Measurements from ENCODE around the gene GRIN3B. TPM values are rescaled to one million over a fixed set of nuclear protein-coding genes. Genes with fewer than 3 reads are reported as not detected.

Gene GRIN3B
- total RNA-seq, 2 donors from 2014 or later, result not detected

DNA sequence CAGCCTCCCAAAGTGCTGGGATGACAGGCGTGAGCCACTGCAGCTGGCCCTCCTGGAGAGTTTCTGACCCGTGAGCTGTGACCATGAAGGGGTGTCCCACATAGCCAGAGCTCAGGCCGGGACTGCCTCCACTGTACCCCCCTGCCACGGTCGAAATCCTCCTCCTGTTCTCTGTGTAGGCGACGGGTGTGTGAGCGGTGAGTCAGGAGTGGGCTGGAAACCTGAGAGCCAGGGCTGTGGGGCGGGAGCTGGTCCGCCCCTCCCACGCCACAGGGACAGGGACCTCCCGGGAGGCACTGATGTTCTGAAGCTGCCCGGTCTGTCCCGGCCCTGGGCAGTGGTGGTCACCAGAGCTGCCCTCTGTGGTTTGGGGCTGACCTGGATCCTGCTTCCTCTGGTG is 12.1 kb upstream of the GRIN3B start:
- Histone ChIP-seq H3K27ac (no peak overlapping the region), H3K4me3 (no peak overlapping the region), H3K9me3 (no peaks in the 10 kb centered on the region), H3K27me3 (no peaks in the 10 kb centered on the region), H3K4me1 (no peaks in the 10 kb centered on the region), H3K9ac (ENCODE audit: low read depth in 2 of 2, low read length in 2 of 2) (no peak overlapping the region), H3K36me3 (no peaks in the 10 kb centered on the region)
- intact Hi-C loops (cut with DNase I), result loop anchor here (10.0 kb wide), 1 partner anchor 123 kb away; no protein-coding TSS in a partner anchor
- TF ChIP-seq, protein P1, sequence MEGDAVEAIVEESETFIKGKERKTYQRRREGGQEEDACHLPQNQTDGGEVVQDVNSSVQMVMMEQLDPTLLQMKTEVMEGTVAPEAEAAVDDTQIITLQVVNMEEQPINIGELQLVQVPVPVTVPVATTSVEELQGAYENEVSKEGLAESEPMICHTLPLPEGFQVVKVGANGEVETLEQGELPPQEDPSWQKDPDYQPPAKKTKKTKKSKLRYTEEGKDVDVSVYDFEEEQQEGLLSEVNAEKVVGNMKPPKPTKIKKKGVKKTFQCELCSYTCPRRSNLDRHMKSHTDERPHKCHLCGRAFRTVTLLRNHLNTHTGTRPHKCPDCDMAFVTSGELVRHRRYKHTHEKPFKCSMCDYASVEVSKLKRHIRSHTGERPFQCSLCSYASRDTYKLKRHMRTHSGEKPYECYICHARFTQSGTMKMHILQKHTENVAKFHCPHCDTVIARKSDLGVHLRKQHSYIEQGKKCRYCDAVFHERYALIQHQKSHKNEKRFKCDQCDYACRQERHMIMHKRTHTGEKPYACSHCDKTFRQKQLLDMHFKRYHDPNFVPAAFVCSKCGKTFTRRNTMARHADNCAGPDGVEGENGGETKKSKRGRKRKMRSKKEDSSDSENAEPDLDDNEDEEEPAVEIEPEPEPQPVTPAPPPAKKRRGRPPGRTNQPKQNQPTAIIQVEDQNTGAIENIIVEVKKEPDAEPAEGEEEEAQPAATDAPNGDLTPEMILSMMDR (IDR thresholded peaks at IDR 0.05), result no peak
- no peak for DNase-seq

DNA sequence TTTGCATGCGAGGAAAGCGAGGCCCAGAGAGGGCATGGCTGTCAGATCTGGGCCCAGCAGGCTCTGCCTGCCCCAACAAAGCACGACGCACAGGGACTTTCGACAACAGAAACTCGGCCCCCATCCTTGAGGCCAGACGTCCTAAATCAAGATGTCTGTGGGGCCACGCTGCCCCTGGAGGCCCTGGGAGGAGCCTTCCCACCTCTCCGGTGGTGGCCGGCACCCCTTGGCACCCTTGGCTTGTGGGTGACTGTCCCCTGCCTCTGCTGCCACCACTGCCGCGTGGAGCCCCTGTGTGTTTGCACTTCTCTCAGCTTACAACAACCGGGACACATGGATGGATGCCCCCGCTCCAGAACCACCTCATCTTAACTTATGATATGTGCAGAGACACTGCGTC is 11.7 kb upstream of the GRIN3B start:
- Histone ChIP-seq H3K27ac (no peak overlapping the region), H3K4me1 (no peaks in the 10 kb centered on the region), H3K36me3 (no peaks in the 10 kb centered on the region), H3K27me3 (no peaks in the 10 kb centered on the region), H3K4me3 (no peak overlapping the region), H3K9ac (ENCODE audit: low read depth in 2 of 2, low read length in 2 of 2) (no peak overlapping the region), H3K9me3 (no peaks in the 10 kb centered on the region)
- no peak for DNase-seq
- intact Hi-C loops (cut with DNase I), result loop anchor here (10.0 kb wide), 1 partner anchor 124 kb away; no protein-coding TSS in a partner anchor
- TF ChIP-seq, protein P1 (IDR thresholded peaks at IDR 0.05), result no peak

DNA sequence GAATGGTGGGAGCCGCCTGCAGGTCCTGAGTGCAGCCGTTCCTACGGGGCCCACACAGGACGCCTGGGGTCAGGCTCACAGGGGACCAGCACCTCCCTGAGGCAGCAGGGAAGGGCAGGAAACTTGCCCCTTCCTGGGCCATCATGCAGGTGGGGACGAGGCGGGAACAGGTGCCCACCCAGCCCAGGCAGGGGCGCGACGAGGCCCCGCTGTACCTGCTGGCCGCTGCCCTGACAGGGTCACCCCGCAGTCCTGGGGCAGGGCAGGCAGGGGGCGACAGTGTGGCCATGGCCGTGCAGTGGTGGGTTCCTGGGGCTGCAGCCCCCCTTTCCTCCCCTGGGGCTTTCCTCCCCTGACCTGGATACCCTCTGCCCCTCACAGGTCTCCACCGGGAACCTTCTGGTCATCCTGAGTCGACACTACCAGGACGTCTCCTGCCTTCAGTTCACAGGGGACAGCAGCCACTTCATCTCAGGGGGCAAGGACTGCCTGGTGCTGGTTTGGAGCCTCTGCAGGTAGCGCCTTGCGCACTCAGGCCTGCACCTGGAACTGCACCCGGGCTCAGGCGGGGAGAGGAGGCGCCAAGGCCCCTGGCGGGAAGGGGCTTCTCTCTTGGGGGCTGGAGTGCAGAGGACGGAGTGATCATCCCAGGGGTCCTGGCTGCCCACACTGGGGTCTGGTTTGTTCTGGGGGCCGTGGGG is 10.7 kb upstream of the GRIN3B start:
- no peak overlapping the region for H3K4me3 ChIP-seq
- no peaks in the 10 kb centered on the region for H3K9me3 ChIP-seq
- intact Hi-C loops (cut with DNase I), result loop anchor here (10.0 kb wide), 1 partner anchor 125 kb away; no protein-coding TSS in a partner anchor
- H3K36me3 ChIP-seq, result no peaks in the 10 kb centered on the region
- H3K9ac ChIP-seq (ENCODE audit: low read depth in 2 of 2, low read length in 2 of 2), result no peak overlapping the region
- no peaks in the 10 kb centered on the region for H3K4me1 ChIP-seq
- TF ChIP-seq, protein P1 (IDR thresholded peaks at IDR 0.05), result no peak
- H3K27me3 ChIP-seq, result no peaks in the 10 kb centered on the region
- no peak for DNase-seq
- H3K27ac ChIP-seq, result no peak overlapping the region

DNA sequence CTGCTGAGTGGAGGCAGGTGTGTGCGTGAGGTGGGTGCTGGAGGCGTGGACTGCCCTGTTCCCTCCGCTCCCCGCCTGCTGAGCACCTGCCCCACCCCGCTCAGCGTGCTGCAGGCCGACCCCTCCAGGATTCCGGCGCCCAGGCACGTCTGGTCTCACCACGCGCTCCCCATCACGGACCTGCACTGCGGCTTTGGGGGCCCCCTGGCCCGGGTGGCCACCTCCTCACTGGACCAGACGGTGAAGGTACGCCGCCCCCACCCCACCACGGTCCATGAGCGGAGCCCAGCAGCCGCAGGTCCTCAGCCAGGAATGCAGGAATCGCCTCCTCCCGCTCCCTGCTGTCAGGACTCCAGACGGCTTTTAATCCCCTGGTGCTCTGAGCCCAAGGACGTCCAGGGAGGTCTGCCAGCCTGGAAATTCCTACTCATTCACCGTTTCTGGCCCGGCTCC is 10.1 kb upstream of the GRIN3B start:
- no peak for DNase-seq

DNA sequence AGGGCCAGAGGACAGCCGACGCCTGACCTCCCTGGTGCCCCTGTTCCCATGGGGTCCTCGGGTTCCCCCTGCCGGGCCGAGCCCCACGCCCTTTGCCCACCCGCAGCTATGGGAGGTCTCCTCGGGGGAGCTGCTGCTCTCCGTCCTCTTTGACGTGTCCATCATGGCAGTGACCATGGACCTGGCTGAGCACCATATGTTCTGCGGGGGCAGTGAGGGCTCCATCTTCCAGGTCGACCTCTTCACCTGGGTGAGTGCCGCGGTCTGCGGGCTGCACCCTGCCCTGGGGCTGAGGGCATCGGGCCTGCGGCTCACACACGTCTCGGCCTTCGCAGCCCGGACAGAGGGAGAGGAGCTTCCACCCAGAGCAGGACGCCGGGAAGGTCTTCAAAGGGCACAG is 9.5 kb upstream of the GRIN3B start:
- Histone ChIP-seq H3K9ac (ENCODE audit: low read depth in 2 of 2, low read length in 2 of 2) (no peak overlapping the region), H3K36me3 (no peaks in the 10 kb centered on the region), H3K27ac (no peak overlapping the region), H3K27me3 (peaks cover 5% of the 10 kb centered on the region), H3K4me1 (no peaks in the 10 kb centered on the region), H3K9me3 (no peaks in the 10 kb centered on the region), H3K4me3 (no peak overlapping the region)
- TF ChIP-seq, protein P1 (IDR thresholded peaks at IDR 0.05), result no peak
- no peak for DNase-seq
- intact Hi-C loops (cut with DNase I), result no loop called here

More for the DNA sequence above, 10.1 kb upstream of the GRIN3B start:
- Histone ChIP-seq H3K9ac (ENCODE audit: low read depth in 2 of 2, low read length in 2 of 2) (no peak overlapping the region), H3K36me3 (no peaks in the 10 kb centered on the region), H3K27me3 (no peaks in the 10 kb centered on the region), H3K9me3 (no peaks in the 10 kb centered on the region), H3K4me3 (no peak overlapping the region), H3K4me1 (no peaks in the 10 kb centered on the region), H3K27ac (no peak overlapping the region)
- TF ChIP-seq, protein P1 (IDR thresholded peaks at IDR 0.05), result no peak
- intact Hi-C loops (cut with DNase I), result no loop called here

All from colonic mucosa (tissue), 4 donors.